ENCODE results near the gene GALNT7.

The GALNT7 gene

GRCh38 chr4:173301518-173302201 is 133.0 kb downstream of the GALNT7 start:
- no peak for DNase-seq (ENCODE audit: low read depth, low spot score)

GRCh38 chr4:173307778-173308177 is 139.2 kb downstream of the GALNT7 start:
- no peak for DNase-seq (ENCODE audit: low read depth, low spot score)

GRCh38 chr4:173311368-173311767 is 142.8 kb downstream of the GALNT7 start:
- DNase-seq (ENCODE audit: low read depth, low spot score), result no peak

- no peak for DNase-seq (ENCODE audit: low read depth, low spot score)
These were observed 146.1 kb downstream of the GALNT7 start for GRCh38 chr4:173314715-173315114.

GRCh38 chr4:173316060-173316459 is 147.4 kb downstream of the GALNT7 start:
- DNase-seq (ENCODE audit: low read depth, low spot score), result no peak

- DNase-seq (ENCODE audit: low read depth, low spot score), result no peak
These were observed 148.4 kb downstream of the GALNT7 start for GRCh38 chr4:173317004-173317403.

GRCh38 chr4:173318240-173318639 is 149.6 kb downstream of the GALNT7 start:
- no peak for DNase-seq (ENCODE audit: low read depth, low spot score)

GRCh38 chr4:173318648-173319211 is 150.1 kb downstream of the GALNT7 start:
- DNase-seq (ENCODE audit: low read depth, low spot score), result no peak

- DNase-seq (ENCODE audit: low read depth, low spot score), result no peak
These were observed 151.1 kb downstream of the GALNT7 start for GRCh38 chr4:173319696-173320095.

GRCh38 chr4:173325007-173325736 is 156.6 kb downstream of the GALNT7 start:
- DNase-seq (ENCODE audit: low read depth, low spot score), result no peak

GRCh38 chr4:173328236-173328901 is 159.8 kb downstream of the GALNT7 start:
- DNase-seq (ENCODE audit: low read depth, low spot score), result no peak

GRCh38 chr4:173330590-173330989 is 162.0 kb downstream of the GALNT7 start:
- no peak for DNase-seq (ENCODE audit: low read depth, low spot score)

GRCh38 chr4:173332021-173332487 is 163.4 kb downstream of the GALNT7 start:
- no peak for DNase-seq (ENCODE audit: low read depth, low spot score)

GRCh38 chr4:173332963-173333657 is 164.5 kb downstream of the GALNT7 start:
- DNase-seq (ENCODE audit: low read depth, low spot score), result no peak

- peak; percentile 7 for DNase-seq (ENCODE audit: low read depth, low spot score)
These were observed 165.1 kb downstream of the GALNT7 start for GRCh38 chr4:173333658-173334084.

GRCh38 chr4:173334085-173334890 is 165.7 kb downstream of the GALNT7 start, which contains the start of gene HMGB2:
Gene HMGB2 (minus strand): TSS chr4:173334358. CDS start chr4:173333649, 709 bp downstream.
- DNase-seq (ENCODE audit: low read depth, low spot score), result peak; percentile 100

- no peak for DNase-seq (ENCODE audit: low read depth, low spot score)
These were observed 166.5 kb downstream of the GALNT7 start for GRCh38 chr4:173334891-173335752.

- no peak for DNase-seq (ENCODE audit: low read depth, low spot score)
These were observed 168.9 kb downstream of the GALNT7 start for GRCh38 chr4:173337463-173337862.

GRCh38 chr4:173343832-173344397 is 175.3 kb downstream of the GALNT7 start:
- no peak for DNase-seq (ENCODE audit: low read depth, low spot score)

Measured in activated CD4-positive, CD25-positive, alpha-beta regulatory T cell treated with anti-CD3 and anti-CD28 coated beads, Interleukin-2, amount 50 U/mL, for 16 hours (primary cell).